HG02973 (cell line): Measurements from ENCODE around the gene PRKCI.
"Not testable (repeated sequence)": the region's sequence is repeated elsewhere in the genome, so short reads cannot be mapped to it uniquely, and the experiment has no call there.

Experiments
- ATAC-seq: cut with Tn5 transposase; IDR thresholded peaks from one replicate; pipeline ENCODE4 v1.9.1; 2021; ENCODE audit warnings: moderate library complexity; ENCODE audit not compliant: unreplicated experiment

Gene PRKCI

GRCh38 chr3:170338690-170339340, 116.6 kb downstream of the PRKCI start:
- no peak for ATAC-seq

- ATAC-seq: not testable (repeated sequence)
Measured at GRCh38 chr3:170342273-170342672, 120.0 kb downstream of the PRKCI start.

GRCh38 chr3:170343859-170344258, 121.6 kb downstream of the PRKCI start:
- ATAC-seq: not testable (repeated sequence)

- ATAC-seq: no peak
Measured at GRCh38 chr3:170344971-170345370, 122.7 kb downstream of the PRKCI start.

- ATAC-seq: no peak
Measured at GRCh38 chr3:170346481-170347392, 124.5 kb downstream of the PRKCI start.

GRCh38 chr3:170350515-170351413, 128.5 kb downstream of the PRKCI start:
- ATAC-seq: peak; percentile 39

- no peak for ATAC-seq
Measured at GRCh38 chr3:170352936-170353335, 130.7 kb downstream of the PRKCI start.

GRCh38 chr3:170353485-170353884, 131.3 kb downstream of the PRKCI start:
- ATAC-seq: no peak

- no peak for ATAC-seq
Measured at GRCh38 chr3:170354760-170355159, 132.5 kb downstream of the PRKCI start.
